Left hindlimb (tissue), 1 donor: ENCODE data around the gene RBM45.
"Not testable (repeated sequence)": the region's sequence is repeated elsewhere in the genome, so short reads cannot be mapped to it uniquely, and the experiment has no call there.

Experiments used
- DNase-seq: peaks from one replicate; pipeline ENCODE4 v3.0.0-alpha.2; 2018

RBM45 gene

DNA sequence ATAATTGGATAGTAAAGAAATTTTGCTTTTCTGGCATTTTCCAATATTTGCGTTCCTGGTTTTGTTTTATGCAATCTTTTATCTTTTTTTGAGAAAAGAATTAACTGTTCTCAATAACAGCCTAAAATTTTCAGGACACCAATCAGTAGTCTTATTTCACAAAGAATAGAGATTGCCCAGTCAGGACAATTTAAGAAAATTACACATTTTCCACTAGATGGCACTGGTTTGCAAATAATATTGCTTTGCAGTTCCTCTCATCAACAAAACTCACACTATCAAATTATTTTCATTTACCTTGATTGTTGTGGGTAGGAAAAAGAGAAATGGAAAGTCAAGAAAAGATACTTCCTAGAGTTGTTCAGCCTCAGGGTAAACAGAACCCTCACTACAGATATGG is 2.4 kb upstream of the RBM45 start:
- no peak for DNase-seq

DNA sequence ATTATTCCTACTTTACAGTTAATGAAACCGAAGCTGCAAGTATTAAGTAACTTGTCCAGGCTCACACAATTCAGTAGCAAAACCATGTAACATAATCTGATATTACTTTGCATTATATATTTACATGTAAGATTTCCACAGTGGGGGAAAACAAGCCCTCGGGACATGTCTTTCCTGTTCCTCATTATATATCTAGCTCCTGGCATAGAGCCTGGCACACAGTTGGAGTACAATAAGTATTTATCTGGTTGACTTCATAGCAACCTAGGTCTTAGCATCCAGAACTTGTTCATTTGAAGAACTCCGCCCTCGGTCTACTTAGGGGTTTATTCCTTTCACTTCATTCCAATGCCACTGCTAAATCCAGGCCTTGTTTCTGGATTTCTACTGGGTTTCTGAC is 1.6 kb upstream of the RBM45 start:
- DNase-seq: no peak

DNA sequence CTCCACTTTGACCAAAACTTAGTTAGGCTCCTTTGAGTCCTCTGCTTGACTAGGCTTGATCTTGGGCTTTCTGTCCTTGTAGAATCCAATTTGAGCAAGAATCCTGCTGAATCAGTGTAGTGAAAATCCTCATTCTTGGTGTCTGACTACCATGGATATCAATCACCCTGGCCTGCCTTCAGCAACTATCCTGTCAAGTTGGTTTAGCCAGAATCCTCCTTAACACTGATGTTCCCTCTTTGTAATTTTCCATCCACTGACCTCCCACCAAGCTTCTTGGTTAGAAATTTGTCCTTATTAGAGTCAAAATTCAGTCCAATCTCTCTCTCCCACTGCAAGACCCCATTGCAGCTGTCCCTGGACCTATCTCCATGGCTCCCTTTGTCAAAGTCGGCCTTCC is 494 bp upstream of the RBM45 start:
- no peak for DNase-seq

DNA sequence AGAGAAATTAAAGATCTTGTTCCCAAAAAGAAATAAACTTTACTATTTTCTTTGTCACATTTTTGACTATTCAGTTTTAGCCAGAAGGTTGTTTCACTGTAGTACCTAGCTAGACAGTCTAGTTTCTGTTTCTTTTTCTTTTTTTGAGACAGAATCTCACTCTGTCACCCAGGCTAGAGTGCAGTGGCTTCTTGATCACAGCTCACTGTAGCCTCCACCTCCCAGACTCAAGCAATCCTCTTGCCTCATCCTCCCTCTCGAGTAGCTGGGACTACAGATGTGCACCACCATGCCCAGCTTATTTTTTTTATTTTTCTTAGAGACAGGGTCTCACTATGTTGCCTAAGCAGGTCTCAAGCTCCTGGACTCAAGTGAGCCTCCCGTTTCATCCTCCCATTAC is 2.2 kb downstream of the RBM45 start:
- DNase-seq: no peak

DNA sequence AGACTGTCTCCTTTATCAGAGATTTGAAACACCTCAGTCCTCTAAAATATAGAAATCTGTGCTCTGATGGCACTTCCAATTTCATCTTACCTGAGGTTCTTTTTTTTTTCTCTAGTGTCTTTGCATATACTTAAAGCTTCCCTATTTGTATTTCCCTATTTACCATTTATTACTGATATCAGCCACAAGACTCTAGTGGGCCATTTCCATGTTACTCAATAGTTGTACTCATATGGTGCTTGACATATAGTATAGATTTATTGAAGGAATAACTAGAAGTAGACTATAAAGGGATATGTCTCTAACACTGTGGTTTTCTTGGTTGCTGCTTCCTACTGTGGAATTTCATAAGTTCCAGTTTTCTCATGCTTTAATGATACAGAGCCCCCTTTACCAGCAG is 3.0 kb downstream of the RBM45 start:
- DNase-seq: no peak

DNA sequence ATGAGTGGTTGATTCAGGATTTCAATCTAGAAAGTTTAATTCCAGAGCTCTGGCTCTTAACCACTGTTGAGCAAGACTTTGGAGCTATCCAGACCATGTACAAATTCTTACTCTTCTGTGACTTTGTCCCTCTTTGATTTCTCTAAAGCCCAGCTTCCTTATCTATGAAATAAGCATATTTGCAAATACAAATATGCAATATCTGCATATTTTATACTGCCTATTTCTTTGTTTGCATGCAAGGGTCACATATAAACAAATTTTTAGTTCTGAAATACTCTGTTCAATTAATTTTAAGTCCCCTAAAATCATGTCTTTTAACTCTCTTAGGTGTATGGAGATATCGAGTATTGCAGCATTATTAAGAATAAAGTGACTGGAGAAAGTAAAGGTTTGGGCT is 5.5 kb downstream of the RBM45 start:
- no peak for DNase-seq

DNA sequence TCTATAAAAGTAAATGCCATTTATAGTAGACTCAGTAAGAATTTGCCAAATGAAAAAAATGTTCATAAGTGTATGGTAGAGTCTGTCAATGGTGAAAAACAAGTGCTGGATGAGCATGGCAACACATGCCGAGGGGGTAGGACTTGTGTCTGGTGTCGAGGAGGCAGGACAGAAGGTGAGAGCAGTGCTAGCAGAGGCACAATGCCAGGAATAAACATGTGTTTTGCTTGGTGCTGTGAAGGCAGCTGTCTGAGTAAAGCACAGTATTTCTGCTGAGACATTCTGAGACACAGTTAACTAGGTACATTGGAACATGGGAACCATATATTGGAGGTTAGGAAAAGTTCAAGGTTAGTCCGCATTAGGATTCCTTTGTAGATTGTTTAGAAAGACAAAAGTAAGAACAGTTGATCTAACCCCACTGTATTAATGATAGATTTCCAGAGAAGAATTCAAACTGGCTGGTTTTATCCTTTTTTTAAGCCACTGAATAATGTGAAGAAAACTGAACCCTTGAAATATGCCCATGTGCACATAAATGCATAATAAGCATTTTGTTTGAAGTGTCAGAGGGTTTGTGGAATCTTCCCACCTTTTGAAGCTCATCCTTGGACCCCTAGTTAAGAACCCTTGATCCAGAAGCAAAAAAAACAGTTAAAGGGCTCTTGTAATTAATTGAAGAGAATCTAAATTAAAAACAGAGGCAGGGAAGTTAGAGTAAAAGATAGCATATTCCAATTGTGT is 7.1 kb downstream of the RBM45 start:
- no peak for DNase-seq

DNA sequence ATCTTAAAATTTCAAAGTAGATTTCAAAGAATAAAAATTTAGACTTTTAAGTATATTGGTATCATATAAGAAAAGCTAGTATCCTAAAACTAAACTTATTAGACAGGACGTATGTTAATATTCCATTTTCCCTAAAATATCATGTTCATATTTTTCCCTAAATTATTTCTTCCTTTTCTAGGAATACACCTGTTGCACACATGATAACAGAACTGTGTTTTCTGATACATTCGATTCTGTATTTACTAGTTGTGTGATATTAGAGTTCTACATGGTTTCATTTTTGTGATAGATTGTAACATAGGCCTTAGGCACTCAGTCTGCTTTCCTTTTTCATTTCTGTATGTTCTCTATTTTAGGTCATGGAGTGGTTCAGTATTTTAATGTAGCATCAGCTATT is 10.9 kb downstream of the RBM45 start:
- DNase-seq: no peak

DNA sequence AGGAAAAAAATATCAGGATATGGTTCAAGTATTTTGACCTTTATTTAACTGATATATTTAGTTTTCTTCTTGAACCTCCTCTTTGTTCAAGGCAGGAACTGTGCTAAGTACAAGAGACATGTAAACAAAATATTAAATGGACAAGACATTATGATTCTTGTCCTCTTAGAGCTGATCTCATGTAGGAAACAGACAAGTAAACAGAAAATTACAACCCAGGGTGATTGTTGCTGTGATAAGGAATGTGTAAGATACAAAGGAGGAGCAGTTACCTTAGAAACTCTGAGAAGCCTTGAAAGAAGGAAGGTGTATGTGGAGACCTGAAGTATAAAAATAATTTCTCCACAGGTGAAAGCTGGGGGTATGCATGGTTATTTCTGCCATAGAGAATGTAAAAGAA is 12.9 kb downstream of the RBM45 start:
- no peak for DNase-seq

DNA sequence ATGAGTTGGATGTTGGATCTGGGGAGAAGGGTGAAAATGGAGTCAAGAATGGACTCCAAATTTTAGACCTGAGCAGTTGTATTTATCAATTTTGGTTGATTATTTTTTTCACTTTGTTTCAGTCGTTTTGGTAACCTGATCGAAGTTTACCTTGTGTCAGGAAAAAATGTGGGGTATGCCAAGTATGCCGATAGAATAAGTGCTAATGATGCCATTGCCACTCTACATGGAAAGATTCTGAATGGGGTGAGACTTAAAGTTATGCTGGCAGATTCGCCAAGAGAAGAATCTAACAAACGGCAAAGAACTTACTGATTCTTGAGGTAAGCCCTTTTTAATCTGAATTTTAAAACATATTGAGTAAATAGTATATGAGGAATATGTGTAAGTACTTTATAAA is 13.6 kb downstream of the RBM45 start:
- no peak for DNase-seq

DNA sequence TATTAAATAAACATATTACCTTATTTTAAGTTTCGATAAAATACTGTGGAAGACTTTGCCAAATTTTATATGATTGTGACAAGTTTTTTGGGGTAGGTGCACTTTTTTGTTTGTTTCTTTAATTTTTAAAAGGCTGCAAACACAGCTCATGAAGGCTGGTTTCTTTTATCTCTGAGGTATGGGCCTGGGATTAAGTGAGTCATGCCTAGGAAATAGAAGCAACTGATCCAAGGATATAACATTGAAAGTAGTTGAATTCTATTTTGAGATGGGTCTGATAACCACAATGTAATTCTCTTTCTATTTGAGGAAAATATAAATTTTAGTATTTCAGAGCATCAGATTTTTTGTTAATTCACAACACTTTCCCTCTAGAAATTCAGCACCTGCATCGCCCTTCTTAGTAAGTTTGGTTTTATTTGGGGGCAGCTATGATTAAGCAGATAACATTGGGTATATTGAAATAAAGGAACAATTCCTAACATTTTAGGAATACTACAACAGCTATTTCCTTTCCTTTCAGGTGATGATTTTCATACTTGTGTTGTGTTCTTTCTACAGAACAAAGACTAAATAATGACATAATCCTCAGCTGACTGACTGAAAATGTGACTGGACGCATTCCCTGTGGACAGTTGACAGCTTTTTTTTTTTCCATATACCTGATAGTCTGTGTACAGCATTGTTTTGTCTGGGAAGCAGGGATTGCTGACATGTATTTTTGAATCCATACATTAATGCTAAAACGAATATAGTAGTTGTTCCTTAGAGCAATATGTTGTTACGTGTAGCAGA is 16.8 kb downstream of the RBM45 start:
- no peak for DNase-seq

DNA sequence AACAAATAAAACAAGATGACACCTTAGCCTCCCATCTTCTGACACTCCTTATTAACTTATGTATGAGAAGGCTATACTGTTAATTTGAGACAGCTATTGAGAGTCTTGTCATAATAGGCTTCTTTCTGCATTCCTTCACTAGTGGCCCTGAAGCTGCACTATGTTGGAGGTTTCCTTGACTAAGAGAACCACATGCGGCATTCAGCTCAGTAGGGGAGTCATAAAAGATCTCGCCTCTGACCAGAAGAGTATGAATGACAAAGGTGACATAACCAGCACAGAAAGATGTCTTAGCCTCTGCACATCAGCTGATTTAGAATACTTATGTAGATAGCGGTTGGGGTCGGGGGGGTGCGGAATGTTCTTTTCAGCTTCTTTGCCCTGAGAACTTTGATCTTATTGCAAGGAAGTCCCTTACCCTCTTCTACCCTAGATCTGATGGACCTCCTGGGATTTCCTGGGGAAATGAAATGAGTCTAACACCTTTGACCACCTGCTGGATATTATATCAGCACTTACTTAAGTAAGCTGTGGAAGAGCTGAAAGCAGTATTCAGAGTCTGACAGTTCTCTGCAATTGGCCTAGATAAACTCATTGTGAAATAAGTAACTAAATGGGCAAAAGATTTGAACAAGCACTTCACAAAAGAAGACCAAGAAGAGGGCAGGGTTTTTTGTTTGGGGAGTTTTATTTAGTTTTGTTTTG is 24.2 kb downstream of the RBM45 start:
- DNase-seq: no peak

DNA sequence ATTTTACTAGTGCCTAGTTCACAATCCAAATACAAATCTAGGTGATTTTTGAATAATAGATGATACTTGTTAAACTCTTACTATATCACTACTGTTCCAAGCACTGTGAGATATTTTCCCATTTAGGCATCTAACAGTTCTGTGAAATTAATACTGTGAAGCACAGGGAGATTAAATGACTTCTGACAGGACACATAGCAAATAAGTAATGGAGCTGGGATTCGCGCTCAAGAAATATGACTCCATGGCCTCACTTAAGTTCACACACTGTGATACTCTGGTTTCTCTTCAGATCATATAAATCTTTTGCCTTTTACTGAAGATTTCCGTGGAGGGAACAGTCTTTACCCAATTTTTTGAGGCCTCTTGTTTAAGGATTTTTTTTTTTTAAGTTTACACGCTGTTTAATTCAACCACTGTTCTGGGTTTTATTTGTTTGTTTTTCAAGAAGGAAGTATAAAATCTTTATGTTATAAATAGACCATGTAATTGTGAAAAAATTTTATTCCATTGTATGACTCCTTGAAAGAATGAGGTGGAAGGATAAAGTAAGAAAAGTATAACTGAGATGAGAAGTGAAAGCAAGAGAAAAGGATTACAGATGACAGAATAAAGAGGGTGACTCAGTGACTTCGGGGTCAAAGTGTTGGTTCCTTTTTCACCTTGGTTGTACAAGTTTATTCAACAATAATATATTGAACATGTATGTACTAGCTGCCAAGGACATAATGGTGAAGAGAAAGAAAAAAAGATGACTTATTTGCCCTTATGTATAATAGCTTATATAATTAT is 30.2 kb downstream of the RBM45 start:
- no peak for DNase-seq

DNA sequence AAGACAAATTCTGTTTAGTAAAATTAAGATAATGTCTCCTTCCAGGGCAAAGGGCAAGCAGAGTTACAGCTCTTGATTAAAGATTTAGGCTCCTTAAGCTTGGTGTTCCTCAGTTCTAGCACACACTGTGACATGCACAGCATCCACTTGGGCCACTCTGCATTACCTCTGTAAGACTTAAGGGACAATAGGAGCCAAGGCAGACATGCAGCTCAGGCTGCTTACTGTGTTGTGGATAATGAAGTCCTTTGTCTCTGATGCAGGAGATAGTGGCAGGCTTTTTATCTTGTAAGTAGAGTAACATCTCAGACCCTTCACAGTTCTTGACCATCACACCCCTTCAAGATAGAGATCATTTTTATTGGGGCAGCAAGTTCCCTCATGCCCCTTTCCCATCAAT is 31.2 kb downstream of the RBM45 start:
- DNase-seq: no peak

DNA sequence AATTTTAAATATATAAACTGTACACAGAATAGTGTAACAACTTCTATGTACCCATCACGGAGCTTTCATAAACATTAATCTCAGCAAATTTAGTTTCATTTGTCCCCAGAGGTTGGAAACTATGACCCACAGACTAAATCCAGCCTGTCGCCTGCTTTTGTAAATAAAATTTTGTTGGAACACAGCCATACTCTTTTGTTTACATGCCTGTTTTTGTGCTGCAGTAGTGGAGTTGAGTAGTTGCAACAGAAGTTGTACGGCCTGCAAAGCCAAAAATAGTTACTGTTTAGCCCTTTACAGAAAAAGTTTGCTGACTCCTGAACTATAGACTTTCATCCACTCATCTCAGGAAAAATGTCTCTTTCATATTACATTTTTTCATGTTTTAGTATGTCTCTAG is 39.8 kb downstream of the RBM45 start:
- no peak for DNase-seq

DNA sequence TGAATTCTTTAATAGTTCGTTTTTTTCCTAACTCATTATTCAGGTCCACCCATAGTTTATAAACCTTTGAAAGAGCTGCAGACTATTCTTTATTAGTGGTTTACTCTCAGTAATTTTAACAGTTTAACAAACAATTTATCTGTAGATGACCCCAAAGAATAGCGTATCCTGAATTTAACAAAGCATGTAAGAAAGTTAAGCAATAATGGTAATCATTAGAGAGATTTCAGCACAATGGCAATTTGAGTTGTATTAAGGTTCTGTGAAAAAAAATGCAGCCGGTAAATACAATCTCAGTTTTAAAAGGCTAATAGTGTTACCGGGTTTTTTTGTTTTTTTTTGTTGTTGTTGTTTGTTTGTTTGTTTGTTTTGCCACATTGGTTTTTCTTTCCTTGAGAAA is 40.3 kb downstream of the RBM45 start:
- no peak for DNase-seq

DNA sequence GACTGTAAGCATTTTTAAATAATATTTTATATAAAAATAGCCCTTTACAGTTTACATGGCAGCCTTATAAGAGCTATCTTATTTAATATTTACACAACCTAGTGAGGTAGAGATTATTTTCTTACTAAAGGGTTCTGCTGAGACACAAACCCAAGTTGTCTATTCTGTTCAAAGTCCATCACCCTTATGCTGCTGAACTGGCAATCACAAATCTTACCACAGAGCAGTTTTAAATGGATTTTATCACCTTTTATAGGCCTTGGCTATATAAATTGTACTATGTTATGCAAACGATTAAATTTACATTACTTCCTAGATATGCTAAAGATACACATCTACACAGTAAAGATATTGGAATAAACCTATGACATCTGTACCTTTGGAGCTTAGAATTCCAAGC is 40.7 kb downstream of the RBM45 start:
- DNase-seq: no peak

DNA sequence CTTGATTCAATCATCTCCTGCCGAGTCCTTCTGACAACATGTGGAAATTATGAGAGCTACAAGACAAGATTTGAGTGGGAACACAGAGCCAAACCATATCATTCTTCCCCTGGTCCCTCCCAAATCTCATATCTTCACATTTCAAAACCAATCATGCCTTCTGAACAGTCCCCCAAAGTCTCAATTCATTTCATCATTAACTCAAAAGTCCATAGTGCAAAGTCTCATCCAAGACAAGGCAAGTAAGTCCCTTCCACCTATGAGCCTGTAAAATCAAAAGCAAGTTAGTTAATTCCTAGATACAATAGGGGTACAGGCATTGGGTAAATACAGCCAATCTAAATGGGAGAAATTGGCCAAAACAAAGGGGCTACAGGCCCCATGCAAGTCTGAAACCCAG is 41.6 kb downstream of the RBM45 start:
- not testable (repeated sequence) for DNase-seq

DNA sequence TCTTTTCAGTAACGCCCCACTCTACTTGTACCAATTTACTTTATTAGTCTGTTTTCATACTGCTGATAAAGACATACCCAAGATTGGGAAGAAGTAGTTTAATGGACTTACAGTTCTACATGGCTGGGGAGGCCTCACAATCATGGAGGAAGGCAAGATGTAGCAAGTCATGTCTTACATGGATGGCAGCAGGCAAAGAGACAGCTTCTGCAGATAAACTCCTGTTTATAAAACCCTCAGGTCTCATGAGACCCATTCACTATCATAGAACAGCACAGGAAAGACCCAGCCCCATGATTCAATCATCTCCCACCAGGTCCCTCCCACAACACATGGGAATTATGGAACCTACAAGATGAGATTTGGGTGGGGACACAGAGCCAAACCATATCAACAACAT is 43.3 kb downstream of the RBM45 start:
- DNase-seq: no peak

DNA sequence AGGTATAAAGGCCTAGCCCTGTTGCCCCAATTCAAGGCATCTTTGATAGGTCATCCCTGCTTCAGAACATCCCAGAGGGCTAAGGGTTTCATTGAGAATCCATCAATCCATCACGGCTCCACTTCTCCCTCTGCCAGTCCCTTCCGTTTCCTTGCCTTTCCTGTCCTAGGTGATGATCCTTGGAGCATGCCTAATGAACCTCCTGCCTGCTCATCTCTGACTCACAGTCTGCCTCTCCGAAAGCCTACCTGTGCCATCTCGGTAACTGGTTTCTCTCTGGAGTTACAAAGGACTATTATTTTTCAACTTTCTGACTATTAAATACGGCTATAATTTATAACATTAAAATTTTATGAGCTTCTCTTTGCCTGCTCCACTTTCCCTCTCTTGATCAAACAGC is 45.3 kb downstream of the RBM45 start:
- no peak for DNase-seq

DNA sequence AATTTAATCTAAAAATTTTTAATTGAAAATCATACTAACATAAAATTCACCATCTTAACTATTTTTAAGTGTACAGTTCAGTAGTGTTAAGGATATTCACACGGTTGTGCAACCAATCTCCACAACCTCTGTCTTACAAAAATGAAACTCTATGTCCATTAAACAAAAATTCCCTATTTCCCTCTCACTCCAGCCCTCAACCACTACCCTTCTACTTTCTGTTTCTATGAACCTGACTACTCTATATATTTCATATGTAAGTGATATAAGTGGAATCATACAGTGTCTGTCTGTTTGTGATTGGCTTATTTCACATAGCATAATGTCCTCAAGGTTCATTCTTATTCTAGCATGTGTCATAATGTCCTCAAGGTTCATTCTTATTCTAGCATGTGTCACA is 47.7 kb downstream of the RBM45 start:
- DNase-seq: no peak

DNA sequence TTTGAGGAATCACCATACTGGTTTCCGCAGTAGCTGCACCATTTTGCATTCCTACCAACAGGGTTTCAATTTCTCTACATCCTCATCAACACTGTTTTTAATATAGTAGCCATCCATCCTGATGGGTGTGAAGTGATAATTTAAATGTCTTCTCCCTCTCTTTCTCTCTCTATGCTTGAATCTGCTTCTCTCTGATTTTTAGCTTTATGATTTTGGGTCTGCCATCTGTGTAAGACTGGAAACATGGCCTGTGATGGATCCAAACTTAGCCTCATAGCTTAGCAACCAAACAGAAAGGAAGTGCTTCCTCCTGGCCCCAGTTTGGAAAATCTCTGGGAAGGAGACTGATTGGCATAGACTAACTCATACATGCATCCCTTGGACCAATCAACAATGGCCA is 48.4 kb downstream of the RBM45 start:
- no peak for DNase-seq

DNA sequence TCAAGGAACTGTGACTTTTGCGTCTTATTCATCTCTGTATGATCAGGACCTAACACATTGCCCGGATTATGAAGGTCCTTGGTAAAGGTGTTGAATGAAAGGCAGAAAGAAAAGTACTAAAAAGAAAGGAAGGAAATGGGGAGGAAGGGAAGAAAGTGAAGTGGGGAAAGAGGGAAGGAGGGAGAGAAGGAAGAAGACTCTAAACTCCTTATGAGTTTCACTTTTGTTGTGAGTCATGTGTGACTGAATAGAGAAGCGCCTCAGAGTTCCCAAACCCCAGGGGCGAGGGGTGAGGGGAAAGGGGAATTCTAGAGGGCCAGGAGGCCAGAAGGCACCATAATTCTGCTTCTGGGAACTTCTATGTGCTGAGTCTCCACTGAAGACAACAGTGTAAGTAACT is 51.2 kb downstream of the RBM45 start:
- no peak for DNase-seq
